Upper lobe of right lung (tissue), 1 donor: Measurements from ENCODE around the gene GRM7. TPM values are rescaled to one million over a fixed set of nuclear protein-coding genes. Genes with fewer than 3 reads are reported as not detected.

Experiments used
- ATAC-seq: fragments of 200-7000 bp; cut with Tn5 transposase; one replicate; pipeline ENCODE4 v1.9.1; 2020; ENCODE audit warnings: mild to moderate bottlenecking, moderate library complexity
- DNase-seq: peaks from one replicate; pipeline ENCODE4 v3.0.0-alpha.2; 2020
- H3K27ac ChIP-seq: fragments of 200-600 bp; one replicate; pipeline ENCODE4 v1.8.0; 2022
- H3K27me3 ChIP-seq: fragments of 200-600 bp; one replicate; pipeline ENCODE4 v1.8.0; 2022; ENCODE audit warnings: mild to moderate bottlenecking
- H3K36me3 ChIP-seq: fragments of 200-600 bp; one replicate; pipeline ENCODE4 v1.8.0; 2022
- H3K4me1 ChIP-seq: fragments of 200-600 bp; one replicate; pipeline ENCODE4 v1.8.0; 2022
- H3K4me3 ChIP-seq: fragments of 200-600 bp; one replicate; pipeline ENCODE4 v1.8.0; 2022; ENCODE audit warnings: mild to moderate bottlenecking
- H3K9me3 ChIP-seq: fragments of 200-600 bp; one replicate; pipeline ENCODE4 v1.8.0; 2022
- intact Hi-C: fragments of 100-400 bp; cut with DNase I; formaldehyde crosslinking; loops from one replicate; pipeline ENCODE4 v1.11.0; 2022
- total RNA-seq: library from RNA; stranded (reverse); fragmentation: NEBNext Ultra II Directional; extraction: Animal tissue kit (Norgen Biotek cat#: 25700); gene quantifications from one replicate; pipeline ENCODE4 v1.2.1, GENCODE V29; 2021
- TF ChIP-seq, protein P1 (sequence below): fragments of 200-600 bp; IDR thresholded peaks from one replicate; pipeline ENCODE4 v1.8.0; 2022; ENCODE audit warnings: antibody characterized with exemption
- donor health status: DM: no; HTN: yes; CAD: no; lungs with severe emphysema.

Gene GRM7
- total RNA-seq, 1 donor from 2014 or later = not detected

- no peak overlapping the region for H3K27ac ChIP-seq
- TF ChIP-seq, protein P1, sequence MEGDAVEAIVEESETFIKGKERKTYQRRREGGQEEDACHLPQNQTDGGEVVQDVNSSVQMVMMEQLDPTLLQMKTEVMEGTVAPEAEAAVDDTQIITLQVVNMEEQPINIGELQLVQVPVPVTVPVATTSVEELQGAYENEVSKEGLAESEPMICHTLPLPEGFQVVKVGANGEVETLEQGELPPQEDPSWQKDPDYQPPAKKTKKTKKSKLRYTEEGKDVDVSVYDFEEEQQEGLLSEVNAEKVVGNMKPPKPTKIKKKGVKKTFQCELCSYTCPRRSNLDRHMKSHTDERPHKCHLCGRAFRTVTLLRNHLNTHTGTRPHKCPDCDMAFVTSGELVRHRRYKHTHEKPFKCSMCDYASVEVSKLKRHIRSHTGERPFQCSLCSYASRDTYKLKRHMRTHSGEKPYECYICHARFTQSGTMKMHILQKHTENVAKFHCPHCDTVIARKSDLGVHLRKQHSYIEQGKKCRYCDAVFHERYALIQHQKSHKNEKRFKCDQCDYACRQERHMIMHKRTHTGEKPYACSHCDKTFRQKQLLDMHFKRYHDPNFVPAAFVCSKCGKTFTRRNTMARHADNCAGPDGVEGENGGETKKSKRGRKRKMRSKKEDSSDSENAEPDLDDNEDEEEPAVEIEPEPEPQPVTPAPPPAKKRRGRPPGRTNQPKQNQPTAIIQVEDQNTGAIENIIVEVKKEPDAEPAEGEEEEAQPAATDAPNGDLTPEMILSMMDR = no peak
- no peak overlapping the region for H3K4me3 ChIP-seq
- H3K9me3 ChIP-seq = no peaks in the 10 kb centered on the region
- intact Hi-C loops = no loop called here
- DNase-seq (no peak), ATAC-seq (no peak)
- no peaks in the 10 kb centered on the region for H3K36me3 ChIP-seq
- no peaks in the 10 kb centered on the region for H3K27me3 ChIP-seq
- H3K4me1 ChIP-seq = no peaks in the 10 kb centered on the region
Measured at GRCh38 chr3:7710284-7710683, 849.4 kb downstream of the GRM7 start.

GRCh38 chr3:7713724-7714123, 852.8 kb downstream of the GRM7 start:
- no peak for DNase-seq
- no peak overlapping the region for H3K4me3 ChIP-seq
- intact Hi-C loops = no loop called here
- H3K36me3 ChIP-seq = no peaks in the 10 kb centered on the region
- ATAC-seq = no peak
- TF ChIP-seq, protein P1 = no peak
- no peaks in the 10 kb centered on the region for H3K9me3 ChIP-seq
- H3K4me1 ChIP-seq = no peaks in the 10 kb centered on the region
- no peak overlapping the region for H3K27ac ChIP-seq
- no peaks in the 10 kb centered on the region for H3K27me3 ChIP-seq

GRCh38 chr3:7720649-7721297, 859.9 kb downstream of the GRM7 start:
- DNase-seq (no peak), ATAC-seq (no peak)
- H3K9me3 ChIP-seq = no peaks in the 10 kb centered on the region
- H3K4me3 ChIP-seq = no peak overlapping the region
- no peaks in the 10 kb centered on the region for H3K36me3 ChIP-seq
- TF ChIP-seq, protein P1 = no peak
- H3K27ac ChIP-seq = no peak overlapping the region
- no peaks in the 10 kb centered on the region for H3K4me1 ChIP-seq
- H3K27me3 ChIP-seq = no peaks in the 10 kb centered on the region
- intact Hi-C loops = no loop called here

DNA sequence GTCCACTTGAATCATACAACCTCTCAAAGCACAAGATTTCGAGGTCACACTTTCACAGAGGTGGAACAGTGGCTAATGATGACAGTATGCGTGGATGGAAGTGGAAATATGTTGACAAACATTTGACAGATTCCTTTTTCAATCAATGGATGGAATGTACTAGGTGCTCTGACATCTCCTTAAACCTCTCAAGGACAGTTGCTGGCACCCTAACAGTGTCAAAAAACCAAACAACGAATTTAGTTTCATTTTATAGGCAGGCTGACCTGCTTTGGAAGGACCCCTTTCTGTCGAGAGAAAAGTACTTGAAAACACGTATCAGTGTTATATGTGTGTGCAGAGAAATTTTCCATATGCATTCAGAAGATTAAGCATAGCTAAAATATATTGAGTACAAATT, 861.0 kb downstream of the GRM7 start:
- Histone ChIP-seq H3K9me3 (no peaks in the 10 kb centered on the region), H3K27ac (no peak overlapping the region), H3K4me3 (no peak overlapping the region), H3K4me1 (no peaks in the 10 kb centered on the region), H3K27me3 (no peaks in the 10 kb centered on the region), H3K36me3 (no peaks in the 10 kb centered on the region)
- DNase-seq (no peak), ATAC-seq (no peak)
- intact Hi-C loops = no loop called here
- TF ChIP-seq, protein P1 = no peak

DNA sequence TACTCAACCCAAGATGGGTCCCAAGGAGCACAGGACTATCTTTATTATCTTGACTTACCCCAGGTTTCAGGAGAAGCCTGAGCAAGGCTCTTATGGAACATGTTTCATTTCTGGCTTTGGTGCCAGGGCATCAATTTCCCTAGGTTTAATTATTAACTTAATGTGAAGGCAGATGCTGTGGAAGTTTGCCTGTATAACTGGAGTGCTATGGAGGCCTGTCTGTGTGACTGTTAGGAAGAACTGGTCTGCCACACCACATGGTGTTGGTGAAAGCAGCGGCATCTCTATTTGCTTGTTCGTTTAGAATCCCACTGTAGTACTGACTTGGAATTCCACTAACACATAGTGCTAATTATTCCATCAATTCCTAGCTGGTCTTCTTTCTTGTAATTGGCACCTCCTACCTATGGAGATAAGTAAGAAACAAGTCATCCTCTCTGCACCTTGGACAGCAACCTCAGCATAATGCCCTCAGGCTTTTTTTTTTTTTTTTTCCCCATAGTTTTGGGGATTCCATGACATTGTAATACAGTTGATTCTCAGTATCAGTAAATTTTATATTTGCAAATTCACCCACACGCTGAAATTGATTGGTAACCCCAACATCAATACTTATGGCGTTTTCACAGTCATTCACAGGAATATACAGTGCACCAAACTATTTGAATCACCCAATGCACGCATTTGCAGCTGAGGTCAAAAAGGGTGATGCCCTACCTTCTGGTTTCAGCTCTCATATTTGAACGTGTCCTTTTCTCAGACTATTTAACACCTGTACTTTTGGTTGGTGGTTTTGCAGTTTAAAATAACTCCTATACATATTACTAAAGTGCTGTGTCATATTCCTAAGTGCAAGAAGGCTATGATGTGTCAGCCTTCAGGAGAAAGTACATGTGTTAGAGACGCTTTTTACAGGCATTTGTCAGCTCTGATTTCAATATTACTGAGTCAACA, 867.9 kb downstream of the GRM7 start:
- H3K4me1 ChIP-seq = no peaks in the 10 kb centered on the region
- ATAC-seq (no peak), DNase-seq (no peak)
- no peaks in the 10 kb centered on the region for H3K27me3 ChIP-seq
- H3K36me3 ChIP-seq = no peaks in the 10 kb centered on the region
- intact Hi-C loops = no loop called here
- no peaks in the 10 kb centered on the region for H3K9me3 ChIP-seq
- H3K27ac ChIP-seq = no peak overlapping the region
- no peak overlapping the region for H3K4me3 ChIP-seq
- TF ChIP-seq, protein P1 = no peak
